HepG2 (cell line): ENCODE results near the gene HOXA13. TPM values are rescaled to one million over a fixed set of nuclear protein-coding genes. Genes with fewer than 3 reads are reported as not detected.

Source experiments
- ATAC-seq: fragments of 200-7000 bp; cut with Tn5 transposase; 3 replicates; pipeline ENCODE4 v1.9.1; 2020; ENCODE audit warnings: mild to moderate bottlenecking, moderate library complexity
- BruUV-seq: library from RNA; stranded (reverse); fragments of 400-500 nt; replicated peaks from 2 replicates; lab custom pipeline; 2021; lab: Mats Ljungman, UMichigan
- CTCF ChIA-PET: fragments of 300-600 bp; formaldehyde crosslinking; extraction: SDS; loops from one replicate; lab custom pipeline; 2021; ENCODE audit warnings: low total read pairs, inconsistent platforms, low intra/inter-chr PET ratio; lab: Yijun Ruan, JAX
- POLR2A ChIA-PET: fragments of 350-600 bp; sonication (Branson Sonifier 250); formaldehyde crosslinking; loops from one replicate; lab custom pipeline; 2020; ENCODE audit warnings: antibody characterized with exemption, inconsistent platforms; lab: Yijun Ruan, JAX
- DNase-seq: peaks from one replicate; pipeline ENCODE4 v3.0.0-alpha.2; 2015; ENCODE audit warnings: low spot score
- FAIRE-seq: peaks from 3 replicates; lab custom pipeline; 2011; peaks lifted over from hg19 to GRCh38; lab: Jason Lieb, UNC
- H2AFZ ChIP-seq: one replicate; pipeline ENCODE4 v1.6.1; 2011; ENCODE audit warnings: low read length, inconsistent platforms
- H3K27ac ChIP-seq: fragments of 300-600 bp; 3 replicates; pipeline ENCODE4 v1.8.0; 2011; ENCODE audit warnings: mixed run types, mild to moderate bottlenecking, mixed read lengths, low read length, inconsistent platforms; ENCODE audit not compliant: insufficient read depth; ENCODE audit errors: extremely low read length
- H3K27me3 ChIP-seq, 2 experiments: fragments of 200-600 bp in 1 of 2; 2 replicates in 1 of 2; 3 replicates in 1 of 2; pipeline versions ENCODE4 v1.6.0 to v1.8.0; 2011; ENCODE audit warnings: low read length in 2 of 2, mild to moderate bottlenecking in 2 of 2, moderate library complexity in 2 of 2, inconsistent platforms in 1 of 2; ENCODE audit not compliant: insufficient read depth in 2 of 2, control insufficient read depth in 1 of 2
- H3K36me3 ChIP-seq, 2 experiments: fragments of 200-600 bp in 1 of 2; replicated peaks in 1 of 2; 2 replicates in 1 of 2; 3 replicates in 1 of 2; pipeline versions ENCODE4 v1.5.1 to v1.8.0; 2011; ENCODE audit warnings: low read length in 2 of 2, inconsistent platforms in 1 of 2; ENCODE audit not compliant: insufficient read depth in 2 of 2, control insufficient read depth in 1 of 2
- H3K4me1 ChIP-seq: 2 replicates; pipeline ENCODE4 v1.5.1; 2012; ENCODE audit warnings: low read length, inconsistent platforms; ENCODE audit not compliant: insufficient read depth
- H3K4me2 ChIP-seq: 2 replicates; pipeline ENCODE4 v1.6.0; 2011; ENCODE audit warnings: low read depth, low read length, inconsistent platforms
- H3K4me3 ChIP-seq, 3 experiments: fragments of 200-600 bp in 1 of 3; sonication (generic), shearing (Covaris generic) in 1 of 3; replicated peaks in 1 of 3; 2 replicates each; pipeline ENCODE4 v1.5.1; 2011 to 2016; ENCODE audit warnings: low read length in 3 of 3, inconsistent platforms in 2 of 3, low read depth in 2 of 3, mild to moderate bottlenecking in 2 of 3, control low read depth in 1 of 3, mixed read lengths in 1 of 3; ENCODE audit not compliant: insufficient read depth in 1 of 3
- H3K79me2 ChIP-seq: one replicate; pipeline ENCODE4 v1.6.1; 2011; ENCODE audit warnings: low read length, inconsistent platforms; ENCODE audit not compliant: insufficient read depth
- H3K9ac ChIP-seq: 2 replicates; pipeline ENCODE4 v1.6.0; 2011; ENCODE audit warnings: mild to moderate bottlenecking, low read depth, low read length, inconsistent platforms; ENCODE audit not compliant: insufficient read depth
- H3K9me3 ChIP-seq: 2 replicates; pipeline ENCODE4 v1.5.1; 2012; ENCODE audit warnings: mild to moderate bottlenecking, low read length
- H4K20me1 ChIP-seq: 2 replicates; pipeline ENCODE4 v1.6.0; 2011; ENCODE audit warnings: inconsistent platforms, mild to moderate bottlenecking, low read length, moderate library complexity; ENCODE audit not compliant: insufficient read depth
- BCL3 ChIP-seq: sonication (generic); formaldehyde crosslinking; IDR thresholded peaks from 2 replicates; pipeline ENCODE4 v1.5.1; 2020; ENCODE audit warnings: mild to moderate bottlenecking, missing genetic modification reagents, moderate library complexity
- CREM ChIP-seq, 2 experiments: sonication (generic) in 1 of 2; formaldehyde crosslinking in 1 of 2; IDR thresholded peaks; 2 replicates each; pipeline versions ENCODE4 v1.4.0 to v1.6.1; 2016 to 2020; ENCODE audit warnings: antibody characterized with exemption in 1 of 2, mild to moderate bottlenecking in 1 of 2, missing genetic modification reagents in 1 of 2
- DMTF1 ChIP-seq: sonication (generic); formaldehyde crosslinking; IDR thresholded peaks from 2 replicates; pipeline ENCODE4 v1.4.0; 2020; ENCODE audit warnings: mild to moderate bottlenecking, missing genetic modification reagents
- HMG20B ChIP-seq: conservative IDR thresholded peaks from 2 replicates; pipeline ENCODE4 v1.6.1; 2016; ENCODE audit warnings: missing genetic modification reagents, missing compliant biosample characterization
- KDM1A ChIP-seq: IDR thresholded peaks from 2 replicates; pipeline ENCODE4 v1.6.1; 2016; ENCODE audit warnings: missing compliant biosample characterization
- PPARG ChIP-seq: conservative IDR thresholded peaks from 2 replicates; pipeline ENCODE4 v1.6.1; 2016; ENCODE audit warnings: missing biosample characterization, missing genetic modification reagents
- TEF ChIP-seq: sonication (generic); formaldehyde crosslinking; IDR thresholded peaks from 2 replicates; pipeline ENCODE4 v1.5.0; 2020; ENCODE audit warnings: missing genetic modification reagents
- THAP8 ChIP-seq: sonication (generic); formaldehyde crosslinking; IDR thresholded peaks from 2 replicates; pipeline ENCODE4 v1.5.1; 2020; ENCODE audit warnings: missing genetic modification reagents, mild to moderate bottlenecking, borderline replicate concordance
- XRCC5 ChIP-seq: fragments of 200-400 bp; formaldehyde crosslinking; optimal IDR thresholded peaks from 2 replicates; pipeline ENCODE3; 2017; ENCODE audit warnings: mild to moderate bottlenecking, low read length
- ZKSCAN1 ChIP-seq: fragments of 150-350 bp; IDR thresholded peaks from 2 replicates; pipeline ENCODE4 v1.6.1; 2014; ENCODE audit warnings: low read length
- ZNF383 ChIP-seq: sonication (generic); formaldehyde crosslinking; IDR thresholded peaks from 2 replicates; pipeline ENCODE4 v1.4.0; 2020; ENCODE audit warnings: missing genetic modification reagents, mild to moderate bottlenecking, borderline replicate concordance
- ZNF563 ChIP-seq: sonication (generic); formaldehyde crosslinking; IDR thresholded peaks from 2 replicates; pipeline ENCODE4 v1.8.0; 2022; ENCODE audit warnings: mild to moderate bottlenecking, moderate library complexity, missing genetic modification reagents
- WGBS: methylation state at CpG from one replicate; pipeline ENCODE4 v1.1.6; 2017; ENCODE audit warnings: low lambda C conversion rate; 5-methylcytosine and 5-hydroxymethylcytosine counted together
- in situ Hi-C: cut with HindIII; loops from 2 replicates; pipeline ENCODE4 v1.10.0; 2017; ENCODE audit warnings: low pct_unique_long_range_greater_than_20kb; ENCODE audit not compliant: extremely low pct_ligation_motif_present
- intact Hi-C: fragments of 100-400 bp; cut with micrococcal nuclease; formaldehyde crosslinking; loops from one replicate; pipeline ENCODE4 v1.10.0; 2022; ENCODE audit not compliant: unreplicated experiment
- polyA plus RNA-seq, 8 experiments: library from polyadenylated mRNA; depleted of rRNA in 3 of 8; stranded (reverse) in 7 of 8; unstranded in 1 of 8; fragments of >200 nt; fragmentation: Illumina TruSeq in 4 of 8; extraction: Trizol in 4 of 8; gene quantifications; 2 replicates each; pipeline versions ENCODE4 v1.2.1 to v1.2.3, GENCODE V29; 2011 to 2016; ENCODE audit warnings: low read depth in 4 of 8, missing spikeins in 1 of 8, mixed read lengths in 1 of 8; ENCODE audit not compliant: insufficient read depth in 1 of 8
- total RNA-seq, 5 experiments: library from RNA; depleted of rRNA; stranded (reverse); fragments of >200 nt; fragmentation: Illumina TruSeq; extraction: Trizol; gene quantifications; 2 replicates each; pipeline ENCODE4 v1.2.3, GENCODE V29; 2016; ENCODE audit warnings: low read depth in 1 of 5

Gene HOXA13
- total and polyA plus RNA-seq, 2 of the 13 experiments (the other 11 are each of a cell fraction or from before 2014, with no cell fraction given), result 0.01 to 0.04 TPM

- BruUV-seq, result no TSS peak
- no peaks in the 10 kb centered on the region for H4K20me1 ChIP-seq
- intact Hi-C loops, result no loop called here
- WGBS, result 80% methylated on average over 30 of the region's 30 CpGs
- no peak overlapping the region for H3K9ac ChIP-seq
- H3K4me2 ChIP-seq, result no peak overlapping the region
- H3K27ac ChIP-seq, result no peak overlapping the region
- TF ChIP-seq ZNF563 (no peak), PPARG (CRISPR knock-in tag) (no peak), KDM1A (CRISPR knock-in tag) (no peak), THAP8 (CRISPR knock-in tag) (no peak), HMG20B (no peak), DMTF1 (CRISPR knock-in tag) (no peak), ZKSCAN1 (no peak), XRCC5 (no peak), CREM (IDR thresholded peaks at IDR 0.05) (no peak), CREM (CRISPR knock-in tag; IDR thresholded peaks at IDR 0.05) (no peak), BCL3 (no peak), ZNF383 (no peak), TEF (CRISPR knock-in tag) (no peak)
- TF ChIP-seq, all 625 proteins: peak for 0
- Histone ChIP-seq H3K27me3 (peaks cover 6 to 46% of the 10 kb centered on the region in 2 experiments), H2AFZ (no peak overlapping the region), H3K9me3 (no peaks in the 10 kb centered on the region), H3K36me3 (no peaks in the 10 kb centered on the region), H3K4me3 (no peak overlapping the region), H3K79me2 (no peaks in the 10 kb centered on the region), H3K4me1 (peaks cover 19% of the 10 kb centered on the region)
- FAIRE-seq (no peak), DNase-seq (no peak), ATAC-seq (no peak)
- POLR2A ChIA-PET, result no interaction called here
- CTCF ChIA-PET, result no interaction called here
- in situ Hi-C loops, result loop anchor here (5.0 to 25.0 kb wide), 2 partner anchors 791 to 1071 kb away; no protein-coding TSS in a partner anchor
Observed at GRCh38 chr7:27157702-27158431, 42.0 kb downstream of the HOXA13 start.
